ENCODE data around the gene APOBEC4. TPM values are rescaled to one million over a fixed set of nuclear protein-coding genes. Genes with fewer than 3 reads are reported as not detected.

APOBEC4 gene
- total RNA-seq, 1 experiment from 2014 or later = not detected

- DNase-seq (ENCODE audit: low read depth, low spot score) = no peak
- intact Hi-C loops (cut with micrococcal nuclease; ENCODE audit: unreplicated experiment) = no loop called here
- no peaks in the 10 kb centered on the region for H3K36me3 ChIP-seq (ENCODE audit: control insufficient read depth, insufficient read depth, low read length)
- H3K4me1 ChIP-seq (ENCODE audit: control insufficient read depth, insufficient read depth, low read length) = no peaks in the 10 kb centered on the region
- in situ Hi-C loops (cut with HindIII; ENCODE audit: low pct_unique_long_range_greater_than_20kb, low sequenced_read_pairs) = no loop called here
- no peaks in the 10 kb centered on the region for H3K27me3 ChIP-seq (ENCODE audit: control insufficient read depth, insufficient read depth, low read length)
- no peak for ATAC-seq
- POLR2A ChIA-PET = no interaction called here
- no TSS peak for BruUV-seq (replicated peaks)
- CTCF ChIA-PET = no interaction called here
- no peak overlapping the region for H3K4me3 ChIP-seq (ENCODE audit: low read depth in 2 of 2, low read length in 2 of 2)
- TF ChIP-seq POLR2AphosphoS5 (IDR thresholded peaks at IDR 0.05; ENCODE audit: low read depth, low read length) = no peak
- TF ChIP-seq, protein P1, sequence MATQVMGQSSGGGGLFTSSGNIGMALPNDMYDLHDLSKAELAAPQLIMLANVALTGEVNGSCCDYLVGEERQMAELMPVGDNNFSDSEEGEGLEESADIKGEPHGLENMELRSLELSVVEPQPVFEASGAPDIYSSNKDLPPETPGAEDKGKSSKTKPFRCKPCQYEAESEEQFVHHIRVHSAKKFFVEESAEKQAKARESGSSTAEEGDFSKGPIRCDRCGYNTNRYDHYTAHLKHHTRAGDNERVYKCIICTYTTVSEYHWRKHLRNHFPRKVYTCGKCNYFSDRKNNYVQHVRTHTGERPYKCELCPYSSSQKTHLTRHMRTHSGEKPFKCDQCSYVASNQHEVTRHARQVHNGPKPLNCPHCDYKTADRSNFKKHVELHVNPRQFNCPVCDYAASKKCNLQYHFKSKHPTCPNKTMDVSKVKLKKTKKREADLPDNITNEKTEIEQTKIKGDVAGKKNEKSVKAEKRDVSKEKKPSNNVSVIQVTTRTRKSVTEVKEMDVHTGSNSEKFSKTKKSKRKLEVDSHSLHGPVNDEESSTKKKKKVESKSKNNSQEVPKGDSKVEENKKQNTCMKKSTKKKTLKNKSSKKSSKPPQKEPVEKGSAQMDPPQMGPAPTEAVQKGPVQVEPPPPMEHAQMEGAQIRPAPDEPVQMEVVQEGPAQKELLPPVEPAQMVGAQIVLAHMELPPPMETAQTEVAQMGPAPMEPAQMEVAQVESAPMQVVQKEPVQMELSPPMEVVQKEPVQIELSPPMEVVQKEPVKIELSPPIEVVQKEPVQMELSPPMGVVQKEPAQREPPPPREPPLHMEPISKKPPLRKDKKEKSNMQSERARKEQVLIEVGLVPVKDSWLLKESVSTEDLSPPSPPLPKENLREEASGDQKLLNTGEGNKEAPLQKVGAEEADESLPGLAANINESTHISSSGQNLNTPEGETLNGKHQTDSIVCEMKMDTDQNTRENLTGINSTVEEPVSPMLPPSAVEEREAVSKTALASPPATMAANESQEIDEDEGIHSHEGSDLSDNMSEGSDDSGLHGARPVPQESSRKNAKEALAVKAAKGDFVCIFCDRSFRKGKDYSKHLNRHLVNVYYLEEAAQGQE (IDR thresholded peaks at IDR 0.05; ENCODE audit: insufficient read depth in 1 of 2, low read depth in 2 of 2, low read length in 1 of 2) = no peak
- no peak for TF ChIP-seq TCF7L2 (IDR thresholded peaks at IDR 0.05; ENCODE audit: low read depth, low read length)
- TF ChIP-seq, protein P2, sequence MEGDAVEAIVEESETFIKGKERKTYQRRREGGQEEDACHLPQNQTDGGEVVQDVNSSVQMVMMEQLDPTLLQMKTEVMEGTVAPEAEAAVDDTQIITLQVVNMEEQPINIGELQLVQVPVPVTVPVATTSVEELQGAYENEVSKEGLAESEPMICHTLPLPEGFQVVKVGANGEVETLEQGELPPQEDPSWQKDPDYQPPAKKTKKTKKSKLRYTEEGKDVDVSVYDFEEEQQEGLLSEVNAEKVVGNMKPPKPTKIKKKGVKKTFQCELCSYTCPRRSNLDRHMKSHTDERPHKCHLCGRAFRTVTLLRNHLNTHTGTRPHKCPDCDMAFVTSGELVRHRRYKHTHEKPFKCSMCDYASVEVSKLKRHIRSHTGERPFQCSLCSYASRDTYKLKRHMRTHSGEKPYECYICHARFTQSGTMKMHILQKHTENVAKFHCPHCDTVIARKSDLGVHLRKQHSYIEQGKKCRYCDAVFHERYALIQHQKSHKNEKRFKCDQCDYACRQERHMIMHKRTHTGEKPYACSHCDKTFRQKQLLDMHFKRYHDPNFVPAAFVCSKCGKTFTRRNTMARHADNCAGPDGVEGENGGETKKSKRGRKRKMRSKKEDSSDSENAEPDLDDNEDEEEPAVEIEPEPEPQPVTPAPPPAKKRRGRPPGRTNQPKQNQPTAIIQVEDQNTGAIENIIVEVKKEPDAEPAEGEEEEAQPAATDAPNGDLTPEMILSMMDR (IDR thresholded peaks at IDR 0.05) = no peak
- no peak for TF ChIP-seq SIN3A (IDR thresholded peaks at IDR 0.05; ENCODE audit: borderline replicate concordance, insufficient read depth, low read depth, low read length)
- no peaks in the 10 kb centered on the region for H3K9me3 ChIP-seq (ENCODE audit: control insufficient read depth, insufficient read depth, low read depth, low read length)
- H3K27ac ChIP-seq (ENCODE audit: low read length) = no peak overlapping the region
Observed at GRCh38 chr1:183697814-183698590, 44.9 kb upstream of the APOBEC4 start.

- H3K4me1 ChIP-seq (ENCODE audit: control insufficient read depth, insufficient read depth, low read length) = no peaks in the 10 kb centered on the region
- ATAC-seq = no peak
- no peaks in the 10 kb centered on the region for H3K9me3 ChIP-seq (ENCODE audit: control insufficient read depth, insufficient read depth, low read depth, low read length)
- BruUV-seq (replicated peaks) = no TSS peak
- in situ Hi-C loops (cut with HindIII; ENCODE audit: low pct_unique_long_range_greater_than_20kb, low sequenced_read_pairs) (no loop called here), intact Hi-C loops (cut with micrococcal nuclease; ENCODE audit: unreplicated experiment) (no loop called here)
- H3K4me3 ChIP-seq (ENCODE audit: low read depth in 2 of 2, low read length in 2 of 2) = no peak overlapping the region
- POLR2A ChIA-PET = no interaction called here
- TF ChIP-seq TCF7L2 (IDR thresholded peaks at IDR 0.05; ENCODE audit: low read depth, low read length) = no peak
- TF ChIP-seq, protein P2 (IDR thresholded peaks at IDR 0.05) = no peak
- TF ChIP-seq, protein P1 (IDR thresholded peaks at IDR 0.05; ENCODE audit: insufficient read depth in 1 of 2, low read depth in 2 of 2, low read length in 1 of 2) = no peak
- TF ChIP-seq SIN3A (IDR thresholded peaks at IDR 0.05; ENCODE audit: borderline replicate concordance, insufficient read depth, low read depth, low read length) = no peak
- no peaks in the 10 kb centered on the region for H3K27me3 ChIP-seq (ENCODE audit: control insufficient read depth, insufficient read depth, low read length)
- DNase-seq (ENCODE audit: low read depth, low spot score) = no peak
- H3K27ac ChIP-seq (ENCODE audit: low read length) = no peak overlapping the region
- no peaks in the 10 kb centered on the region for H3K36me3 ChIP-seq (ENCODE audit: control insufficient read depth, insufficient read depth, low read length)
- CTCF ChIA-PET = no interaction called here
Observed at GRCh38 chr1:183696981-183697380, 43.9 kb upstream of the APOBEC4 start.

Data from Panc1 (cell line).